ENCODE measurements around the gene ASIC2.

The ASIC2 gene

GRCh38 chr17:33292981-33293867 is at the start of gene ASIC2:
Gene ASIC2, minus strand, starts transcription at chr17:33293295.
- DNase-seq = peak in 30 of 56 donors; percentile 4 to 64 (median 26)

GRCh38 chr17:33342025-33342424 is 48.9 kb upstream of the ASIC2 start:
- no peak for DNase-seq

- no peak for DNase-seq
Observed at GRCh38 chr17:33338242-33338641, 45.1 kb upstream of the ASIC2 start.

- DNase-seq = no peak
Observed at GRCh38 chr17:33335491-33336173, 42.5 kb upstream of the ASIC2 start.

- no peak for DNase-seq
Observed at GRCh38 chr17:33334703-33335102, 41.6 kb upstream of the ASIC2 start.

- no peak for DNase-seq
Observed at GRCh38 chr17:33330877-33331276, 37.8 kb upstream of the ASIC2 start.

GRCh38 chr17:33328129-33328528 is 35.0 kb upstream of the ASIC2 start:
- no peak for DNase-seq

GRCh38 chr17:33324736-33325135 is 31.6 kb upstream of the ASIC2 start:
- peak in 5 of 56 donors; percentile 1 to 2 (median 1) for DNase-seq

- peak in 6 of 56 donors; percentile 1 to 21 (median 10) for DNase-seq
Observed at GRCh38 chr17:33322063-33322462, 29.0 kb upstream of the ASIC2 start.

- DNase-seq = peak in 5 of 56 donors; percentile 2 to 15 (median 6)
Observed at GRCh38 chr17:33318241-33318640, 25.1 kb upstream of the ASIC2 start.

- no peak for DNase-seq
Observed at GRCh38 chr17:33316746-33317145, 23.7 kb upstream of the ASIC2 start.

- no peak for DNase-seq
Observed at GRCh38 chr17:33310296-33310695, 17.2 kb upstream of the ASIC2 start.

GRCh38 chr17:33303254-33303653 is 10.2 kb upstream of the ASIC2 start:
- DNase-seq = no peak

- no peak for DNase-seq
Observed at GRCh38 chr17:33302394-33302793, 9.3 kb upstream of the ASIC2 start.

GRCh38 chr17:33300241-33300640 is 7.1 kb upstream of the ASIC2 start:
- no peak for DNase-seq

GRCh38 chr17:33299115-33299514 is 6.0 kb upstream of the ASIC2 start:
- DNase-seq = no peak

GRCh38 chr17:33297643-33298042 is 4.5 kb upstream of the ASIC2 start:
- DNase-seq = no peak

- DNase-seq = no peak
Observed at GRCh38 chr17:33294994-33295393, 1.9 kb upstream of the ASIC2 start.

- DNase-seq = peak in 10 of 56 donors; percentile 3 to 49 (median 25)
Observed at GRCh38 chr17:33292201-33292980, 704 bp downstream of the ASIC2 start.

GRCh38 chr17:33291248-33292200 is 1.6 kb downstream of the ASIC2 start:
- peak in 10 of 56 donors; percentile 5 to 42 (median 22) for DNase-seq

All from amygdala (tissue), 56 donors.